ENCODE measurements around the gene EIF3L.

GRCh38 chr22:37843741-37844089, 5.5 kb upstream of the EIF3L start:
- no peak for TF ChIP-seq CTCF (conservative IDR thresholded peaks at IDR 0.05; ENCODE audit: low read depth, low read length)
- no peak for TF ChIP-seq EZH2 (IDR thresholded peaks at IDR 0.05; ENCODE audit: low read length, unreplicated experiment)
- TF ChIP-seq EZH2phosphoT487 (IDR thresholded peaks at IDR 0.05; ENCODE audit: borderline replicate concordance, low read length) = no peak

Measured in PC-3 (cell line).